Trophoblast cell (in vitro differentiated cells and primary cell): ENCODE data around the gene FPGS.
"Not testable (repeated sequence)": the region's sequence is repeated elsewhere in the genome, so short reads cannot be mapped to it uniquely, and the experiment has no call there.

Source experiments
- DNase-seq, 2 donors: peaks; one replicate each; pipeline ENCODE4 v3.0.0-alpha.2; 2016
- H2AFZ ChIP-seq: 2 replicates; pipeline ENCODE4 v1.6.1; 2013; ENCODE audit warnings: low read length, moderate library complexity, mild to moderate bottlenecking; ENCODE audit not compliant: insufficient read depth, poor library complexity
- H2AK5ac ChIP-seq: 2 replicates; pipeline ENCODE4 v1.6.1; 2013; ENCODE audit warnings: mild to moderate bottlenecking, low read length
- H2BK120ac ChIP-seq: 2 replicates; pipeline ENCODE4 v1.6.1; 2013; ENCODE audit warnings: low read length, mild to moderate bottlenecking, moderate library complexity; ENCODE audit not compliant: insufficient read depth, poor library complexity
- H2BK12ac ChIP-seq: 2 replicates; pipeline ENCODE4 v1.6.1; 2013; ENCODE audit warnings: mild to moderate bottlenecking, low read length, moderate library complexity
- H2BK5ac ChIP-seq: 2 replicates; pipeline ENCODE4 v1.6.1; 2013; ENCODE audit warnings: low read length, low read depth, moderate library complexity, mild to moderate bottlenecking; ENCODE audit not compliant: poor library complexity
- H3K14ac ChIP-seq: 2 replicates; pipeline ENCODE4 v1.6.1; 2013; ENCODE audit warnings: mild to moderate bottlenecking, low read length
- H3K18ac ChIP-seq: 2 replicates; pipeline ENCODE4 v1.6.1; 2013; ENCODE audit warnings: mild to moderate bottlenecking, low read length
- H3K23ac ChIP-seq: 2 replicates; pipeline ENCODE4 v1.6.1; 2013; ENCODE audit warnings: low read length
- H3K27ac ChIP-seq: 2 replicates; pipeline ENCODE4 v1.5.1; 2013; ENCODE audit warnings: low read depth, mild to moderate bottlenecking, inconsistent platforms, low read length, moderate library complexity
- H3K27me3 ChIP-seq: 2 replicates; pipeline ENCODE4 v1.6.1; 2013; ENCODE audit warnings: inconsistent platforms, mild to moderate bottlenecking, low read length, moderate library complexity; ENCODE audit not compliant: insufficient read depth
- H3K36me3 ChIP-seq, 2 experiments: 1 replicate in 1 of 2; 2 replicates in 1 of 2; pipeline ENCODE4 v1.6.1; 2013; ENCODE audit warnings: low read length in 2 of 2, mild to moderate bottlenecking in 2 of 2, moderate library complexity in 1 of 2; ENCODE audit not compliant: insufficient read depth in 2 of 2, control insufficient read depth in 1 of 2
- H3K4ac ChIP-seq: 2 replicates; pipeline ENCODE4 v1.6.1; 2013; ENCODE audit warnings: low read depth, mild to moderate bottlenecking, low read length, moderate library complexity
- H3K4me1 ChIP-seq, 2 experiments: 1 replicate in 1 of 2; 2 replicates in 1 of 2; pipeline ENCODE4 v1.6.1; 2013; ENCODE audit warnings: low read length in 2 of 2, mild to moderate bottlenecking in 2 of 2, moderate library complexity in 1 of 2; ENCODE audit not compliant: insufficient read depth in 2 of 2, control insufficient read depth in 1 of 2
- H3K4me2 ChIP-seq: 2 replicates; pipeline ENCODE4 v1.6.1; 2013; ENCODE audit warnings: inconsistent platforms, mild to moderate bottlenecking, low read length, moderate library complexity
- H3K4me3 ChIP-seq: 2 replicates; pipeline ENCODE4 v1.5.1; 2013; ENCODE audit warnings: mild to moderate bottlenecking, low read depth, low read length, inconsistent platforms
- H3K79me1 ChIP-seq: one replicate; pipeline ENCODE4 v1.6.1; 2013; ENCODE audit warnings: low read length
- H3K79me2 ChIP-seq: 2 replicates; pipeline ENCODE4 v1.6.1; 2013; ENCODE audit warnings: low read length, mild to moderate bottlenecking; ENCODE audit not compliant: control insufficient read depth, insufficient read depth, poor library complexity
- H3K9ac ChIP-seq: 2 replicates; pipeline ENCODE4 v1.6.1; 2013; ENCODE audit warnings: mild to moderate bottlenecking, low read length
- H3K9me3 ChIP-seq: 2 replicates; pipeline ENCODE4 v1.6.1; 2013; ENCODE audit warnings: low read depth, mild to moderate bottlenecking, control low read depth, inconsistent platforms, low read length; ENCODE audit not compliant: insufficient read depth
- H4K12ac ChIP-seq: 2 replicates; pipeline ENCODE4 v1.6.1; 2013; ENCODE audit warnings: low read depth, mild to moderate bottlenecking, low read length, moderate library complexity
- H4K8ac ChIP-seq: 2 replicates; pipeline ENCODE4 v1.6.1; 2013; ENCODE audit warnings: low read depth, mild to moderate bottlenecking, low read length, moderate library complexity
- H4K91ac ChIP-seq: one replicate; pipeline ENCODE4 v1.6.1; 2013; ENCODE audit warnings: low read depth, mild to moderate bottlenecking, low read length, moderate library complexity
- WGBS: extraction: QIAGEN DNeasy Blood & Tissue Kit; methylation state at CpG from one replicate; pipeline ENCODE4 v1.1.7; 2013; ENCODE audit warnings: missing lambda C conversion rate; ENCODE audit not compliant: insufficient read length, insufficient coverage; ENCODE audit errors: extremely low coverage; 5-methylcytosine and 5-hydroxymethylcytosine counted together

Gene FPGS

DNA sequence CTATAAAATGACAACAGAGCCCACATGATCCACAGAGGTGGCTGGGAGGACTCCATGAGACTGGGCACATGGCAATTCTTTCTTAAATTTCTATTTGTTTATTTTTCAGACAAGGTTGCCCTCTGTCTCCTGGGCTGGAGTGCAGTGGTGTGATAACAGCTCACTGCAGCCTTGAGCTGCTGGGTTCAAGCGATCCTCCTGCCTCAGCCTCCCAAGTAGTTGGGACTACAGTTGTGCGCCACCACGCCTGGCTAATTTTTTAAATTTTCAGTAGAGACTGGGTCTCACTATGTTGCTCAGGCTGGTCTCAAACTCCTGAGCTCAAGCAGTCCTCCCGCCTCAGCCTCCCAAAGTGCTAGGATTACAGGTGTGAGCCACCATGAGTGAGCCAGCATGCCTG, 42.9 kb downstream of the FPGS start:
- H3K79me1 ChIP-seq, result peaks cover 64% of the 10 kb centered on the region
- H3K27me3 ChIP-seq, H3K4me3 ChIP-seq, H3K4me2 ChIP-seq, H3K9ac ChIP-seq, H3K23ac ChIP-seq, DNase-seq: not testable (repeated sequence)
- peak overlapping the region; percentile 89 for H3K14ac ChIP-seq
- H4K8ac ChIP-seq, result peak overlapping the region; percentile 52
- H3K79me2 ChIP-seq, result peaks cover 10% of the 10 kb centered on the region
- peak overlapping the region; percentile 2 for H2AFZ ChIP-seq
- peak overlapping the region; percentile 92 for H2BK5ac ChIP-seq
- peaks cover 22% of the 10 kb centered on the region for H3K9me3 ChIP-seq
- peak overlapping the region; percentile 91 for H3K18ac ChIP-seq
- peak overlapping the region; percentile 44 for H2AK5ac ChIP-seq
- WGBS, result no CpG with 5 or more reads among the region's 4 CpGs
- peaks cover 40 to 45% of the 10 kb centered on the region in 2 experiments for H3K4me1 ChIP-seq
- peak overlapping the region; percentile 91 for H3K27ac ChIP-seq
- peak overlapping the region; percentile 91 for H2BK12ac ChIP-seq
- H3K36me3 ChIP-seq, result peaks cover 17 to 27% of the 10 kb centered on the region in 2 experiments
- H4K12ac ChIP-seq, result peak overlapping the region; percentile 13
- H2BK120ac ChIP-seq, result peak overlapping the region; percentile 98
- peak overlapping the region; percentile 100 for H4K91ac ChIP-seq
- H3K4ac ChIP-seq, result peak overlapping the region; percentile 75

GRCh38 chr9:127846443-127847177, 43.9 kb downstream of the FPGS start:
- peak overlapping the region; percentile 91 for H3K18ac ChIP-seq
- peak overlapping the region; percentile 92 for H2BK5ac ChIP-seq
- H4K12ac ChIP-seq, result peak overlapping the region; percentile 5
- peak overlapping the region; percentile 93 for H2AK5ac ChIP-seq
- peaks cover 60% of the 10 kb centered on the region for H3K79me1 ChIP-seq
- H2BK12ac ChIP-seq, result peak overlapping the region; percentile 95
- no CpG with 5 or more reads among the region's 18 CpGs for WGBS
- peak overlapping the region; percentile 93 for H3K14ac ChIP-seq
- peak overlapping the region; percentile 100 for H4K91ac ChIP-seq
- DNase-seq, result peak in 1 of 2 donors; percentile 37
- H3K79me2 ChIP-seq, result peaks cover 10% of the 10 kb centered on the region
- H3K36me3 ChIP-seq, result peaks cover 9 to 21% of the 10 kb centered on the region in 2 experiments
- no peak overlapping the region for H3K4me2 ChIP-seq
- peak overlapping the region; percentile 43 for H2AFZ ChIP-seq
- no peak overlapping the region for H3K23ac ChIP-seq
- H3K4me1 ChIP-seq, result peaks cover 40 to 45% of the 10 kb centered on the region in 2 experiments
- peaks cover 22% of the 10 kb centered on the region for H3K9me3 ChIP-seq
- peak overlapping the region; percentile 97 for H4K8ac ChIP-seq
- H3K4me3 ChIP-seq, result no peak overlapping the region
- H3K27ac ChIP-seq, result peak overlapping the region; percentile 91
- peak overlapping the region; percentile 99 for H2BK120ac ChIP-seq
- H3K9ac ChIP-seq, result no peak overlapping the region
- peak overlapping the region; percentile 75 for H3K4ac ChIP-seq
- no peaks in the 10 kb centered on the region for H3K27me3 ChIP-seq

- peaks cover 10% of the 10 kb centered on the region for H3K79me2 ChIP-seq
- H3K4me1 ChIP-seq, result peaks cover 40 to 46% of the 10 kb centered on the region in 2 experiments
- peak overlapping the region; percentile 17 for H3K18ac ChIP-seq
- H3K14ac ChIP-seq, result peak overlapping the region; percentile 93
- H2AK5ac ChIP-seq, result peak overlapping the region; percentile 75
- peak overlapping the region; percentile 99 for H2BK120ac ChIP-seq
- H2BK5ac ChIP-seq, result peak overlapping the region; percentile 92
- H4K12ac ChIP-seq, result no peak overlapping the region
- peak overlapping the region; percentile 95 for H2BK12ac ChIP-seq
- H3K4me2 ChIP-seq, result no peak overlapping the region
- peaks cover 22% of the 10 kb centered on the region for H3K9me3 ChIP-seq
- peak; percentile 57 to 63 for DNase-seq
- H3K27me3 ChIP-seq, result no peaks in the 10 kb centered on the region
- peaks cover 60% of the 10 kb centered on the region for H3K79me1 ChIP-seq
- no peak overlapping the region for H3K23ac ChIP-seq
- H3K27ac ChIP-seq, result peak overlapping the region; percentile 71
- H3K4me3 ChIP-seq, result no peak overlapping the region
- peak overlapping the region; percentile 98 for H4K91ac ChIP-seq
- H3K4ac ChIP-seq, result peak overlapping the region; percentile 73
- peak overlapping the region; percentile 97 for H4K8ac ChIP-seq
- H2AFZ ChIP-seq, result peak overlapping the region; percentile 31
- WGBS, result no CpG with 5 or more reads among the region's 6 CpGs
- H3K9ac ChIP-seq, result no peak overlapping the region
- H3K36me3 ChIP-seq, result peaks cover 8 to 18% of the 10 kb centered on the region in 2 experiments
Observed at GRCh38 chr9:127847178-127847510, 44.5 kb downstream of the FPGS start.

DNA sequence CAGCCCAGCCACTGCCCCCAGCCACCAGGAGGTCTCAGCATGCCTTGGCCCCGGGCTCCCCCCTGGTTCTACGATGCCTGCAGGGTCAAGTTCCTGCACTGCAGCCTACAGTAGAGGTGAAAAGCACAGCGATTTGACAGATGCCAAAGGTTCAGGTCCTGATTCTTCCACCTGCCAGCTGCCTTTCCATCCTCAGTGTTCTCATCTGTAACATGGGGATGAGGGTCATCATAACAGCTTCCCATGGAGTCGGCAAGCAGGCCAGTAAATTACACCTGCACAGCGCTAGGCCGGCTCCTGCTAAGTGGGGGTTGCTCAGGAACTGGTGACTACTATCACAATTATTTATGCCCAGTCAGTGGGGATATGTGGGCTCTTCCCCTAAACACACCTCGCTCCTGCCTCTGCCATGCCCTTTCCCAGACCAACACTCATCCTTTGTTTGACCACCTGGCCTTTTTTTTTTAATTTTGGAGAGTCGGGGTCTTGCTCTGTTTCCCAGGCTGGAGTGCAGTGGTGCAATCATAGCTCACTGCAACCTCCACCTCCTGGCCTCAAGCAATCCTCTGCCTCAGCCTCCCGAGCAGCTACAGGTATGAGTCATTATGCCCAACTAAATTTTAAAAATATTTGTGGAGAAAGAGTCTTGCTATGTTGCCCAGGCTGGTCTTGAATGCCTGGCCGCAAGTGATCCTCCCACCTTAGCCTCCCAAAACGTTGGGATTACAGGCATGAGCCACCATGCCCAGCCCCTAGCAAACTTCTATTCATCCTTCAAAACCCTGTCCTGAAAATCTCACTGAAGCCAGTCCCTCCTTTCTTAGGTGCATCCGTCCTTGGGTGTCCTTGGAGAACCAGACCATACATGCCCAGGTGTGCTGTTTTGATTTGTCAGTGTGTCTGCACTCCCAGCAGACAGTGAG, 45.4 kb downstream of the FPGS start:
- peak overlapping the region; percentile 93 for H2BK12ac ChIP-seq
- H2AK5ac ChIP-seq, result peak overlapping the region; percentile 75
- H3K9ac ChIP-seq, result no peak overlapping the region
- H3K79me2 ChIP-seq, result peaks cover 11% of the 10 kb centered on the region
- H4K12ac ChIP-seq, result peak overlapping the region; percentile 39
- DNase-seq, result peak; percentile 59 to 79
- peak overlapping the region; percentile 92 for H2BK5ac ChIP-seq
- no peak overlapping the region for H3K4me3 ChIP-seq
- H2BK120ac ChIP-seq, result peak overlapping the region; percentile 99
- peaks cover 22% of the 10 kb centered on the region for H3K9me3 ChIP-seq
- H3K27ac ChIP-seq, result peak overlapping the region; percentile 71
- no peaks in the 10 kb centered on the region for H3K27me3 ChIP-seq
- peak overlapping the region; percentile 76 for H3K18ac ChIP-seq
- no peak overlapping the region for H2AFZ ChIP-seq
- peaks cover 2 to 13% of the 10 kb centered on the region in 2 experiments for H3K36me3 ChIP-seq
- H3K4ac ChIP-seq, result peak overlapping the region; percentile 73
- H3K23ac ChIP-seq, result no peak overlapping the region
- peaks cover 65% of the 10 kb centered on the region for H3K79me1 ChIP-seq
- no peak overlapping the region for H3K4me2 ChIP-seq
- peak overlapping the region; percentile 71 for H4K8ac ChIP-seq
- H4K91ac ChIP-seq, result peak overlapping the region; percentile 98
- peak overlapping the region; percentile 93 for H3K14ac ChIP-seq
- H3K4me1 ChIP-seq, result peaks cover 47 to 54% of the 10 kb centered on the region in 2 experiments
- no CpG with 5 or more reads among the region's 12 CpGs for WGBS
